ENCODE data around the gene TEC.

The TEC gene

DNA sequence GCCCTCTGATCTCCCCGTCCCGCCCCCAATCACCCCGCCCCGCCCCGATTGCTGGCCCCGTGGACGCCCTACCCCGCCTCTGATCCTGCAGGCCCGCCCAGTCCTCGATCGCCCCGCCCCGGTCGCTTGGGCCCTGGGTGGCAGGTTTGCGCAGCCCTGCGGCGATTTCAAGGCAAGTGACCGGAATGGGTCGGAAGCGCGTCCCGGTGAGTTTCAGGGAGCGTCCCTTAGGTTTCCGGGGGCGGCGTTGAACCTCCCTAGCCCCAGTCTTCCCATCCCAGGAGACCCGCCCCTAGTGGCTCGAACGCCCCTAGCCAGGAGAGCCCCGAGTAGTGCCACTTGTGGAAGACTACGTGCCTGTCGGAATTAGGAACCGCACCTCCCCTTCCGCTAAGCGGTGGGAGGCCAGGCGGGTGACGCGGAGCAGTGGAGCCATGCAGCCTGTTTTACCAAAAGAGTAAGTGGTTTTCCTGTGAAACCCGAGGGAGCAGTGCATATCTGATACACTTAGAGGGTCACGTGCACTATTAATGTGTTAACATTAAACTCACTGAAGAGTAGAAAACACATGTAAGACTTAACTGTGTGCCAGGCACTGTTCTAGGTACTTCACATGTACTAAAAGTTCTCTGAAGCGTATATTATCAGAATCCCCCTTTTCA, 354 bp upstream of the TEC start:
- DNase-seq = peak; percentile 61 to 86 (median 76)

- DNase-seq = no peak
Measured at GRCh38 chr4:48267574-48267973, 2.1 kb downstream of the TEC start.

- no peak for DNase-seq
Measured at GRCh38 chr4:48266781-48267180, 2.9 kb downstream of the TEC start.

- no peak for DNase-seq
Measured at GRCh38 chr4:48262926-48263325, 6.7 kb downstream of the TEC start.

GRCh38 chr4:48262484-48262883, 7.2 kb downstream of the TEC start:
- no peak for DNase-seq

DNA sequence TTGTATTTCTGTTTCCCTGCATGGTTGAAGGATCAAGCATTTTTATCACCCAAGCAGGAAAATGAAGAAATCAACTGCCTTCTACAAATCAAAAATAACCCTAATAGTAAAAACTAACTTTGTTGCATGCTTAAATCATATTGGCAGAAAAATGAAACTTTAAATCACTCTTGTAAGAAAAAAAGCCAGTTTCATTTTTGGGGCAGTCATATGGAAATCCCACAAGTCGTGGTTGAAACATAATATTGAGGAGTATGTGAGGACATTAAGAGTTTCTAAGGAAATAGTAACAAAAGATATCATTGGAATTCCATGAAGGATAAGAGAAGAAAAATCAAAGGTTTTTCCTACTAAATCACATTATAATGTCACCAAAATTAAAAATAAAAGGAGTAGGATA, 8.4 kb downstream of the TEC start:
- no peak for DNase-seq

GRCh38 chr4:48259748-48260147, 9.9 kb downstream of the TEC start:
- no peak for DNase-seq

- DNase-seq = no peak
Measured at GRCh38 chr4:48258845-48259397, 10.7 kb downstream of the TEC start.

DNA sequence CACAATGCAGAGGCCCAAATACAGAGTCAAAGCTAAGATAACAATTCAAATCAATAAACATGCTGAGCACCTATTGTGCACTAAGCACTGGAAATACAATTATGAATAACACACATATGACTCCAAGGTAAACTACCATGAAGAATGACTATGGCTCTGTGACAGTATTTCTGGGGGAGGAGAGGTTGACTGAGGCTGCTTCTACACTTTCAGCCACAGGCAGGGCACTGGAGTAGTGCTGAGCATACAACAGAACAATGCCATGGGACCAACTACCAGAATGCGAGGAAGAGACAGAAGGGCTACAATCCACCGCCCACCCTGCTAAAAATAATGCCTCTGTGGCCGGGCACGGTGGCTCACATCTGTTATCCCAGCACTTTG, 13.7 kb downstream of the TEC start:
- DNase-seq = no peak

DNA sequence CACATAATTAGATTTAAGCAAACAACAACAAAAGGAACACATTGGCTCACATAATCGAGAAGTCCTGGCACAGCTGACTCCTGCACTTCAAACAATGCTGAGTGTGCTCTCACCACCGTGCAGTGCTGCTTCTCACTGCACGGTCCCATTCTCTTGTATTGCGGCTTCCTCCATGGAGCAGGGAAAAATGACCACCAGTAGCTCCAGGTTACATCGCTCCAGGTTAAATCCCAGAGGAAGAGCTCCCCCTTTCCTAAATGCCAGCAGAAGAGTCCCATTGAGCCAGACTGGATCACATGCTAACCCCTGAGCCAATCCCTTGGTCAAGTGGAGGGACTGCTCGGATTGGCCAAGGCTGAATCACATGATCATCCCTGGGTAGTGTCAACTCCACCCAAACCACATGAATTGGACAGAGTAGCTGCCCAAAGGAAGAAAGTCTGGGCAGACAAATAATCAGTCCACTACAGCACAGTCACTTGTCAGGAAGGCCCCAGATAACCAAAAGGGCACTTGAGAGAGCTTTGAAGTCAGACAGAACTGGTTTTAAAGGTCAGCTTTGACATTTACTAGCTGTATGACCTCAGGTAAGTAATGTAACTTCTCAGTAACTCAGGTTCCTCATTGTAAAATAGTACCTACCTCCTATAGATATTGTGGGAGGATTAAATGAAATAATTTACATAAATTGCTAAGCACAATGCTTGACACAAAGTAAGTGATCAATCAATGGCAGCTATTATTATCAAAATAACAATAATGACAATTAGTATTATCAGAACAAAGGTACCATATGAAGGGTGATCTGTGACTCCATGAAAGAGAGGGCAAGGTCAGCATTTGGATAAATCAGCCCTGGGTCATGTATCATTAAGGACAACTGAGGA, 14.3 kb downstream of the TEC start:
- no peak for DNase-seq

DNA sequence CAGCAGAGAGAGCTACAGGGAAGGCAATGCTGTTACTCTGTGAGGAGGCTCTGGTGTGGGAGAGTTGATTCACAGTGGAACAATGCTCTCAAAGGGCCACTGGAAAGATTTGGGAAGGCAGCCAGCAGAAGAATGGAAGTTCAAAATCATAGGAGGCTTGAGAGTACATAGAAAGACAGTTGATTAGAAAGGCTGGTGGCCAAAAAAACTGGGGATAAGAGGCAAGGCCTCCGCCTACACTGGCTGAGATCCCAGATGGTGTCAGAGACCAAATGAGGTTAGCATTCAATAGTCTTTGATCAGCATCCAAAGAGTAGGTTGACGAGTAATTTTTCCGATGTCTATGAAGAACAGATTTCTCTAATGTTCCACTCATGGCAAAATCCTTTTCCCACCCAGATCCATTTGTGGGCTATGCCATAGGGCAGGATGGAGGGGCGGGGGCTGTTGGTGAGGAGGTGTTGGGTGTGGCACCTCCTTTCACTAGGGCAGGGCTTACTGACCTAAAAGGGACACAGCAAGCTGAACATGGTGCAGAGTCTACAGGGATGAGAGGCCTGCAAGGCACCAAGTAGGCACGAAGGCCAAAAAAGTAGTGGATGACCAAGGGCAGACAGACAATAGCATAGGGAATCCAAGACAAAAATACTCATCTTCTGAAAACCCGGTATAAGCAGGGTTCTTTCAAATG, 15.1 kb downstream of the TEC start:
- DNase-seq = no peak

DNA sequence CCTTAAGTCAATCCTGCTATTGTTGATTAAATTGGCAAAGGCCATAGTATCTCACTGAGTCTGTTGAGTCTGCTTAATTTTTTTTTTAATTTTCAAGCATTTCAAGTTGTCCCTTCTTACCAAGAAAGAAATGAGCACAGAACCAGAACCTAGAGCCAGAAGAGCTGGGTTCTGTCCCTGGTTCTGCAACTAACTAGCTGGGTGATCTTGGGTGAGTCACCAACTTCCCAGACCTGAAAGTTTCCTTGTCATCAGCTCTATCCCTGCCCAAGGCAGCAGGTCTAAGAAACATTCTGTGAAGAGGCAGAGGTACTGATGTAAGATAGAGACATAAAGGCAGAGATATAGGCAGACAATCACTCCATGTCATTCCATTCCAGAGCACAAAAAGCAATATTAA, 17.3 kb downstream of the TEC start:
- no peak for DNase-seq

DNA sequence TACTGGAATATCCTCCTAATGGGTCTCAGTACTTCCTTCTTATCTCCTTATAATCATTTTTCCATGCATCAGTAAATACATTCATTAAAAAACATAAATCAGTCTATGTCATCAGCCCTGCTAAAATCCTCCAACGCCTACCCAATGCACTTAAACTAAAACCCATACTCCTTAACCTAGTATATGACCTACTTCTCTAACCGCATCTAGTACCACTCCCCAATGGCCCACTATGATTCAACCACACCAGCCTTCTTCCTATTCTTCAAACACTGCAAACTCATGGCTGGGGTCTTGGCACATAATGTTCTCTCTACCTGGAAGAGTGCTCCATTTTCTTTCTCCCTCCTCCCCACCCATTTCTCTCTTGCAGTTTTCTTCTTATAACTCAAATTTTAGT, 18.7 kb downstream of the TEC start:
- no peak for DNase-seq

DNA sequence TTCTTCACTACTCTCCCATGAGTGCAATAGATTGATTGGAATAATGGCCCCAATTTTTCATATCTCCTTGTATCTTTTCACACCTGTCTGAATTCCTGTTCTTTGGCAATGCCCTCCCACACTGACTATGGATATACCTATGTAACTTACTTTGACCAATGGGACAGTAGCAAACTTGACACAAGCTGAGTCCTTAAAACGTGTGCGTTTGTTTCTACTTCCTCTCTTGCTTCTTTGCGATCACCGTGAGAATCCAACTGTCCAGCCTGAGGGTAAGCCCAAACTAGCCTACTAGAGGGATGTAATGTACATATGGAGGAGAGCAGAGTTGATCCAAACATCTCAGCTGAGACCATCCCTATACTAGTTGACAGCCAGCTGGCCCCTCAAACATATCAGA, 19.3 kb downstream of the TEC start:
- no peak for DNase-seq

DNA sequence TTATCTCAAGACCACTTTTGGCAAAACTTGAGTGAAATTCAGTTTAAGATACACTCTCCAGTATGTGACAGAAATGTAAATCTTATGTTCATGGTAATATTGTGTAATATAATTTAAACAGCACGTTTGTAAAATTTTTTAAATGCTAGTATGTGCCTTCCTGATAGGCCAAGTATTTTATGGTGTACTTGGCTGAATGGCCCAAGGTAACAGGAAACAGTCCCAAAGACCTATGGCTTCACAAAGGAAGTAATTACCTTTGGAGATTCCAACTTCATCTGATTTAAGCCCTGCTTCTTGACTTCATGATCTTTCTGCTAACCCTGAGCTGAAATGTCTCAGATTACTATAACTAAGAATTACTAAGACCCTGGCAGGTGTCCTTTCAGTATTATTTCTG, 20.3 kb downstream of the TEC start:
- no peak for DNase-seq

DNA sequence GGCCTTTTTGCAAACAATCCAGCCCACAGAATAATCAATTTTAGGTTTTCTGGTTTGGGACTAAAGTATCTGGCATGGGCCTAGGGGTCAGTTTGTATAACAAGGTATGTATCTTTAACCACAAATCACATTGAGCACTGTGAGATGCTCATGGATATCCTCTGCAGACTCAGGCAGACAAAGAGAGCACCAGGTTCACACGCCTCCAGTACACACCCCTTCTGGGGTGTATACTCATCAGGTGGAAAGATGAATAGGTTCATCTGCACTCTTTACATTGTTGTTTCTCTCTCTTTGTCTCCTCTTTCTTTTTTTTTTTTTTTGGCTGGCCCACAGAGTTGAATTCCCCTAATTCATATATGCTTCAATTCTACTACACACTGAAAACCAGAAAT, 21.1 kb downstream of the TEC start:
- no peak for DNase-seq

GRCh38 chr4:48247878-48248558, 21.6 kb downstream of the TEC start:
- DNase-seq = no peak

GRCh38 chr4:48247142-48247877, 22.3 kb downstream of the TEC start:
- no peak for DNase-seq

- no peak for DNase-seq
Measured at GRCh38 chr4:48244665-48245064, 25.0 kb downstream of the TEC start.

DNA sequence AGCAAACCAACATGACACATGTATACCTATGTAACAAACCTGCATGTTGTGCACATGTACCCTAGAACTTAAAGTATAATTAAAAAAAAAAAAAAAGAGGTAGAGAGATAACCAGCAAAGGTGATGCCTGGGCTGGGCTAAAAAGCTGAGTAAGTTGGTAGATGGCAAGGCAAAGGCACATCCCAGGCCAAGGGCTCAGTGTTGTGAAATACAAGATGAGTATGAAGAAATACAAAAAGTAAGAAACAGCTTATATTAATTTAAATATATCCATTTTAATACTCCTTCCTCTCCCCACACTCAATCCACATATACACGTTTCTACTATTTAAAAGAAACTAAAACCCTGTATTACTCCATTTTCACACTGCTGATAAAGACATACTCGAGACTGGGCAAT, 25.8 kb downstream of the TEC start:
- DNase-seq = no peak

- no peak for DNase-seq
Measured at GRCh38 chr4:48243429-48243828, 26.2 kb downstream of the TEC start.

GRCh38 chr4:48242511-48243195, 27.0 kb downstream of the TEC start:
- DNase-seq = no peak
